Measurements from ENCODE around the gene TRIM7.

DNA sequence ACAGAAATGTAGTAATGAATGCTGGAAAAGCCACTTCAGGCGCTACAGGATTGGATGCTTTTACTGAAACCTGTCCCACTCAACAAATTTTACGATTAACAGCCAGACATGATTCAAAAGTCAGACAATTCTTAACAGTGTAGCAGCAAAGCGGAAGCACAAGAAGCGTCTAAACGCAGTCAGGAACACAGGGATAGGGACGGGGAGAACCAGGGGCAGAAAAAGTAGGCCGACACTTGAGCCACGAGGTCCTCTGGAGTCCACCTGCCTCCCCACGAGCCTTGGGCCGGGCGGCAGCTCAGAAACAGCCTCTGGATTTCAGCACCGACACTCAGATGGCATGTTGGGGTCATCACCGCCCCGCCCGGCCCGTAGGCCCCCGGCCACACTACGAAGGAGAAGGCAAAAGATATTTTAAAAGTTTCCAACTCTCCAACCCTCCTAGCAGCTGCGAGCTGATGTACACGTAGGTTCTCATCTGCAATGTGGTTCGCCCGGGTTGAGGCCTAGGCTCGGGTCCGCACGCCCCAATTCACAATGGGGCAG is 38.1 kb upstream of the TRIM7 start:
- TF ChIP-seq, protein P1, sequence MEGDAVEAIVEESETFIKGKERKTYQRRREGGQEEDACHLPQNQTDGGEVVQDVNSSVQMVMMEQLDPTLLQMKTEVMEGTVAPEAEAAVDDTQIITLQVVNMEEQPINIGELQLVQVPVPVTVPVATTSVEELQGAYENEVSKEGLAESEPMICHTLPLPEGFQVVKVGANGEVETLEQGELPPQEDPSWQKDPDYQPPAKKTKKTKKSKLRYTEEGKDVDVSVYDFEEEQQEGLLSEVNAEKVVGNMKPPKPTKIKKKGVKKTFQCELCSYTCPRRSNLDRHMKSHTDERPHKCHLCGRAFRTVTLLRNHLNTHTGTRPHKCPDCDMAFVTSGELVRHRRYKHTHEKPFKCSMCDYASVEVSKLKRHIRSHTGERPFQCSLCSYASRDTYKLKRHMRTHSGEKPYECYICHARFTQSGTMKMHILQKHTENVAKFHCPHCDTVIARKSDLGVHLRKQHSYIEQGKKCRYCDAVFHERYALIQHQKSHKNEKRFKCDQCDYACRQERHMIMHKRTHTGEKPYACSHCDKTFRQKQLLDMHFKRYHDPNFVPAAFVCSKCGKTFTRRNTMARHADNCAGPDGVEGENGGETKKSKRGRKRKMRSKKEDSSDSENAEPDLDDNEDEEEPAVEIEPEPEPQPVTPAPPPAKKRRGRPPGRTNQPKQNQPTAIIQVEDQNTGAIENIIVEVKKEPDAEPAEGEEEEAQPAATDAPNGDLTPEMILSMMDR (conservative IDR thresholded peaks at IDR 0.05): no peak
- TF ChIP-seq ZFX (IDR thresholded peaks at IDR 0.05): peak; percentile 92; the same call in 1 of the 2 replicates

Measured in C4-2B (cell line).